Prostate gland (tissue), 2 donors: ENCODE results near the gene CCNT2. TPM values are rescaled to one million over a fixed set of nuclear protein-coding genes. Genes with fewer than 3 reads are reported as not detected.

Experiments
- DNase-seq: peaks from one replicate; pipeline ENCODE4 v3.0.0-alpha.2; 2019; ENCODE audit warnings: low spot score
- H3K27ac ChIP-seq, 2 donors: fragments of 200-600 bp; sonication (generic); 2 replicates each; pipeline ENCODE4 v1.5.1; 2017 to 2019
- H3K27me3 ChIP-seq: fragments of 200-600 bp; sonication (generic); replicated peaks from 2 replicates; pipeline ENCODE4 v1.5.1; 2019; ENCODE audit not compliant: insufficient read depth
- H3K36me3 ChIP-seq, 2 donors: fragments of 200-600 bp; sonication (generic); 1 replicate in 1 of 2; 2 replicates in 1 of 2; pipeline versions ENCODE4 v1.5.1 to v1.8.1; 2017 to 2019
- H3K4me1 ChIP-seq: fragments of 200-600 bp; sonication (generic); replicated peaks from 2 replicates; pipeline ENCODE4 v1.5.1; 2019
- H3K4me3 ChIP-seq, 2 donors: fragments of 200-600 bp; sonication (generic); 2 replicates each; pipeline ENCODE4 v1.5.1; 2017 to 2019
- H3K9me3 ChIP-seq: fragments of 200-600 bp; sonication (generic); 2 replicates; pipeline ENCODE4 v1.5.1; 2017
- CTCF ChIP-seq, 4 experiments: fragments of 200-600 bp in 2 of 4; fragments of 450-650 bp in 2 of 4; sonication (generic) in 2 of 4; IDR thresholded peaks; 1 replicate in 3 of 4; 2 replicates in 1 of 4; pipeline ENCODE4 v1.5.1; 2016 to 2019; ENCODE audit warnings: antibody characterized with exemption in 4 of 4, mild to moderate bottlenecking in 2 of 4, moderate library complexity in 2 of 4
- POLR2A ChIP-seq: fragments of 450-650 bp; IDR thresholded peaks from one replicate; pipeline ENCODE4 v1.6.1; 2016; ENCODE audit warnings: antibody characterized with exemption, mild to moderate bottlenecking
- POLR2AphosphoS5 ChIP-seq: sonication (generic); formaldehyde crosslinking; IDR thresholded peaks from one replicate; pipeline ENCODE4 v1.6.1; 2017; ENCODE audit warnings: antibody characterized with exemption
- WGBS: methylation state at CpG from one replicate; pipeline ENCODE4 v1.1.5; 2018; 5-methylcytosine and 5-hydroxymethylcytosine counted together
- intact Hi-C: fragments of 100-400 bp; cut with DNase I; formaldehyde crosslinking; loops from one replicate; pipeline ENCODE4 v1.14.2; 2022
- total RNA-seq, 2 donors: library from RNA; depleted of rRNA; stranded (reverse); fragments of >200 nt; gene quantifications; one replicate each; pipeline ENCODE4 v1.1.0, GENCODE V29; 2016

Gene CCNT2
- total RNA-seq, 2 donors from 2014 or later: 24.1 to 34.8 TPM

GRCh38 chr2:134934641-134935040 is 16.0 kb downstream of the CCNT2 start:
- Histone ChIP-seq H3K9me3 (no peaks in the 10 kb centered on the region), H3K27ac (no peak overlapping the region), H3K36me3 (no peaks in the 10 kb centered on the region), H3K4me3 (no peak overlapping the region), H3K27me3 (no peaks in the 10 kb centered on the region), H3K4me1 (peaks cover 3% of the 10 kb centered on the region)
- no peak for TF ChIP-seq CTCF (IDR thresholded peaks at IDR 0.05)
- TF ChIP-seq POLR2A: no peak
- no peak for TF ChIP-seq POLR2AphosphoS5
- no peak for DNase-seq
- intact Hi-C loops: no loop called here
- WGBS: 29% methylated on average over 1 of the region's 1 CpG

GRCh38 chr2:134936691-134937090 is 18.1 kb downstream of the CCNT2 start:
- DNase-seq: peak; percentile 48
- H3K4me1 ChIP-seq: peaks cover 3% of the 10 kb centered on the region
- H3K4me3 ChIP-seq: no peak overlapping the region
- H3K27me3 ChIP-seq: no peaks in the 10 kb centered on the region
- H3K9me3 ChIP-seq: no peaks in the 10 kb centered on the region
- intact Hi-C loops: no loop called here
- H3K27ac ChIP-seq: no peak overlapping the region
- 50% methylated on average over 4 of the region's 4 CpGs for WGBS
- peak; percentile 59 for TF ChIP-seq POLR2AphosphoS5
- no peak for TF ChIP-seq POLR2A
- no peaks in the 10 kb centered on the region for H3K36me3 ChIP-seq

GRCh38 chr2:134943540-134943939 is 24.9 kb downstream of the CCNT2 start:
- H3K36me3 ChIP-seq: no peaks in the 10 kb centered on the region
- DNase-seq: no peak
- TF ChIP-seq POLR2AphosphoS5 (no peak), POLR2A (no peak), CTCF (IDR thresholded peaks at IDR 0.05) (no peak)
- 95% methylated on average over 2 of the region's 2 CpGs for WGBS
- intact Hi-C loops: no loop called here
- H3K9me3 ChIP-seq: no peaks in the 10 kb centered on the region
- H3K27ac ChIP-seq: no peak overlapping the region
- no peaks in the 10 kb centered on the region for H3K27me3 ChIP-seq
- H3K4me3 ChIP-seq: no peak overlapping the region
- no peaks in the 10 kb centered on the region for H3K4me1 ChIP-seq

GRCh38 chr2:134944975-134945374 is 26.4 kb downstream of the CCNT2 start:
- 67% methylated on average over 1 of the region's 1 CpG for WGBS
- no peak for DNase-seq
- no peak overlapping the region for H3K27ac ChIP-seq
- TF ChIP-seq POLR2AphosphoS5 (no peak), POLR2A (no peak)
- intact Hi-C loops: no loop called here
- no peaks in the 10 kb centered on the region for H3K4me1 ChIP-seq
- no peaks in the 10 kb centered on the region for H3K9me3 ChIP-seq
- H3K27me3 ChIP-seq: no peaks in the 10 kb centered on the region
- H3K4me3 ChIP-seq: no peak overlapping the region
- no peaks in the 10 kb centered on the region for H3K36me3 ChIP-seq

- no peak overlapping the region for H3K27ac ChIP-seq
- no peaks in the 10 kb centered on the region for H3K4me1 ChIP-seq
- WGBS: 89% methylated on average over 6 of the region's 6 CpGs
- no peak for DNase-seq
- H3K4me3 ChIP-seq: no peak overlapping the region
- intact Hi-C loops: no loop called here
- H3K36me3 ChIP-seq: no peaks in the 10 kb centered on the region
- TF ChIP-seq CTCF (IDR thresholded peaks at IDR 0.05) (no peak), POLR2AphosphoS5 (no peak), POLR2A (no peak)
- no peaks in the 10 kb centered on the region for H3K9me3 ChIP-seq
- H3K27me3 ChIP-seq: no peaks in the 10 kb centered on the region
Measured at GRCh38 chr2:134946073-134946472, 27.5 kb downstream of the CCNT2 start.

GRCh38 chr2:134949981-134950708 is 31.5 kb downstream of the CCNT2 start:
- DNase-seq: no peak
- Histone ChIP-seq H3K27ac (no peak overlapping the region), H3K4me3 (no peak overlapping the region), H3K36me3 (peaks cover 0 to 8% of the 10 kb centered on the region in 2 donors), H3K4me1 (no peaks in the 10 kb centered on the region), H3K9me3 (no peaks in the 10 kb centered on the region), H3K27me3 (no peaks in the 10 kb centered on the region)
- TF ChIP-seq POLR2A (no peak), POLR2AphosphoS5 (no peak), CTCF (IDR thresholded peaks at IDR 0.05) (no peak)
- 92% methylated on average over 7 of the region's 7 CpGs for WGBS
- intact Hi-C loops: no loop called here
